WTC11 (cell line): ENCODE results near the gene IFNL4. TPM values are rescaled to one million over a fixed set of nuclear protein-coding genes. Genes with fewer than 3 reads are reported as not detected.

Source experiments
- ATAC-seq: fragments of 200-7000 bp; cut with Tn5 transposase; 2 replicates; pipeline ENCODE4 v1.10.0; 2021; ENCODE audit warnings: mild to moderate bottlenecking, moderate library complexity
- CTCF ChIA-PET: fragments of 300-600 bp; sonication (Branson Sonifier 250); formaldehyde crosslinking; loops from one replicate; lab custom pipeline; 2021; ENCODE audit warnings: antibody characterized with exemption; lab: Charles Lee
- POLR2A ChIA-PET: fragments of 350-600 bp; sonication (Branson Sonifier 250); formaldehyde crosslinking; loops from one replicate; lab custom pipeline; 2021; ENCODE audit warnings: antibody characterized with exemption; lab: Charles Lee
- DNase-seq: peaks from one replicate; pipeline ENCODE4 v3.0.0; 2021; ENCODE audit warnings: low spot score
- H3K27ac Mint-ChIP-seq: 2 replicates; pipeline ENCODE4 v1.8.0; 2021; ENCODE audit warnings: mixed read lengths
- H3K27me3 Mint-ChIP-seq: 2 replicates; pipeline ENCODE4 v1.8.0; 2021; ENCODE audit warnings: low read depth, mild to moderate bottlenecking, moderate library complexity, mixed read lengths
- H3K36me3 Mint-ChIP-seq: 2 replicates; pipeline ENCODE4 v1.8.0; 2021; ENCODE audit warnings: mixed read lengths
- H3K4me1 Mint-ChIP-seq: 2 replicates; pipeline ENCODE4 v1.8.0; 2022; ENCODE audit warnings: mixed read lengths
- H3K4me3 Mint-ChIP-seq: 2 replicates; pipeline ENCODE4 v1.8.0; 2021; ENCODE audit warnings: mild to moderate bottlenecking, moderate library complexity, mixed read lengths
- H3K9me3 Mint-ChIP-seq: 2 replicates; pipeline ENCODE4 v1.8.0; 2021; ENCODE audit warnings: mixed read lengths
- CREM ChIP-seq: sonication (generic); formaldehyde crosslinking; IDR thresholded peaks from 2 replicates; pipeline ENCODE4 v1.8.1; 2022; ENCODE audit warnings: mild to moderate bottlenecking, missing genetic modification reagents, moderate library complexity
- E2F1 ChIP-seq: sonication (generic); formaldehyde crosslinking; IDR thresholded peaks from 2 replicates; pipeline ENCODE4 v1.8.0; 2022; ENCODE audit warnings: mild to moderate bottlenecking, missing genetic modification reagents
- ELF4 ChIP-seq: sonication (generic); formaldehyde crosslinking; IDR thresholded peaks from 2 replicates; pipeline ENCODE4 v1.8.1; 2022; ENCODE audit warnings: low read depth, mild to moderate bottlenecking, moderate library complexity, missing genetic modification reagents
- EMX1 ChIP-seq: fragments of 250-450 bp; sonication (Bioruptor Pico); IDR thresholded peaks from 2 replicates; pipeline ENCODE4 v1.8.0; 2021; ENCODE audit warnings: mild to moderate bottlenecking
- FOXP4 ChIP-seq: sonication (generic); formaldehyde crosslinking; IDR thresholded peaks from 2 replicates; pipeline ENCODE4 v1.8.0; 2022; ENCODE audit warnings: mild to moderate bottlenecking, missing genetic modification reagents
- GRHL2 ChIP-seq: fragments of 250-450 bp; sonication (Bioruptor Pico); IDR thresholded peaks from 2 replicates; pipeline ENCODE4 v1.8.0; 2022; ENCODE audit warnings: mild to moderate bottlenecking, moderate library complexity; ENCODE audit not compliant: insufficient replicate concordance, severe bottlenecking
- GTF2I ChIP-seq: fragments of 250-450 bp; sonication (Bioruptor Pico); conservative IDR thresholded peaks from 2 replicates; pipeline ENCODE4 v1.4.0; 2021; ENCODE audit warnings: mild to moderate bottlenecking
- IRF1 ChIP-seq: sonication (generic); formaldehyde crosslinking; IDR thresholded peaks from 2 replicates; pipeline ENCODE4 v1.8.0; 2023; ENCODE audit warnings: missing genetic modification reagents
- IRF2 ChIP-seq: sonication (generic); formaldehyde crosslinking; IDR thresholded peaks from 2 replicates; pipeline ENCODE4 v1.8.0; 2022; ENCODE audit warnings: low read depth, missing genetic modification reagents, borderline replicate concordance
- JAZF1 ChIP-seq: fragments of 250-450 bp; sonication (Bioruptor Pico); IDR thresholded peaks from 2 replicates; pipeline ENCODE4 v1.9.0; 2021; ENCODE audit warnings: moderate library complexity, mild to moderate bottlenecking, inconsistent platforms
- MLX ChIP-seq: sonication (generic); formaldehyde crosslinking; IDR thresholded peaks from 2 replicates; pipeline ENCODE4 v1.8.1; 2023; ENCODE audit warnings: mild to moderate bottlenecking, missing genetic modification reagents, moderate library complexity
- OVOL2 ChIP-seq: fragments of 250-450 bp; sonication (Bioruptor Pico); IDR thresholded peaks from 2 replicates; pipeline ENCODE4 v1.9.0; 2021; ENCODE audit warnings: mild to moderate bottlenecking, borderline replicate concordance
- SMAD3 ChIP-seq: sonication (generic); formaldehyde crosslinking; IDR thresholded peaks from 2 replicates; pipeline ENCODE4 v1.8.0; 2022; ENCODE audit warnings: missing genetic modification reagents, mild to moderate bottlenecking, borderline replicate concordance
- SOX15 ChIP-seq: fragments of 250-450 bp; sonication (Bioruptor Pico); IDR thresholded peaks from 2 replicates; pipeline ENCODE4 v1.9.0; 2021; ENCODE audit warnings: mild to moderate bottlenecking
- TCF7 ChIP-seq: sonication (generic); formaldehyde crosslinking; IDR thresholded peaks from 2 replicates; pipeline ENCODE4 v1.8.0; 2022; ENCODE audit warnings: mild to moderate bottlenecking, low read depth, missing genetic modification reagents, moderate library complexity
- TEAD1 ChIP-seq: sonication (generic); formaldehyde crosslinking; IDR thresholded peaks from 2 replicates; pipeline ENCODE4 v1.8.0; 2022; ENCODE audit warnings: mild to moderate bottlenecking, missing genetic modification reagents
- TP53 ChIP-seq: sonication (generic); formaldehyde crosslinking; IDR thresholded peaks from 2 replicates; pipeline ENCODE4 v1.8.1; 2023; ENCODE audit warnings: mild to moderate bottlenecking, missing genetic modification reagents
- USF1 ChIP-seq: sonication (generic); formaldehyde crosslinking; IDR thresholded peaks from 2 replicates; pipeline ENCODE4 v1.8.0; 2022; ENCODE audit warnings: mild to moderate bottlenecking, missing genetic modification reagents
- ZNF219 ChIP-seq: sonication (generic); formaldehyde crosslinking; IDR thresholded peaks from 2 replicates; pipeline ENCODE4 v1.8.0; 2023; ENCODE audit warnings: missing genetic modification reagents, mild to moderate bottlenecking, borderline replicate concordance
- ZNF512 ChIP-seq: sonication (generic); formaldehyde crosslinking; IDR thresholded peaks from 2 replicates; pipeline ENCODE4 v1.8.1; 2022; ENCODE audit warnings: missing genetic modification reagents, borderline replicate concordance
- total RNA-seq: library from RNA; stranded (reverse); gene quantifications from 3 replicates; pipeline ENCODE4 v1.2.3, GENCODE V29; 2021
- TF ChIP-seq, protein P1 (sequence below): fragments of 250-450 bp; sonication (Bioruptor Pico); IDR thresholded peaks from 2 replicates; pipeline ENCODE4 v1.9.0; 2021; ENCODE audit warnings: moderate library complexity, mild to moderate bottlenecking, inconsistent platforms, borderline replicate concordance
- TF ChIP-seq, protein P2 (sequence below): sonication (generic); formaldehyde crosslinking; IDR thresholded peaks from 2 replicates; pipeline ENCODE4 v1.8.1; 2022; ENCODE audit warnings: mild to moderate bottlenecking, missing genetic modification reagents, moderate library complexity, borderline replicate concordance

IFNL4 gene
- total RNA-seq, 1 experiment from 2014 or later: not detected

DNA sequence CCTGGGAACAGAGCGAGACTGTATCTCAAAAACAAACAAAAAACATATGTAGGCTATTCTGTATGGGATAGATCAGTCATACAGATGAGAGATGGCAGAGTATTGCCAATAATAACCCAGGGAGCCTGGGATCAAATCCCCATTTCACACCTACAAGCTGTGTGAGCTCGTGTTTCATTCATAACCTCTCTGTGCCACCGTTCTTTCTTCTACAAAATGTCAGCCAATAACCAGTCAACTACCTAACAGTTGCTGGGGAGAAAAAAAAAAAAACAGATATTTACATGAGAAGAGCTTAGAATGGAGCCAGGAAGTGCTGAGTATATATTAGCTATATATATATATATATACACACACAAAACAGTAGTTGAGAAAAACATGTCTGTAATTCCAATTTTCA, 13.0 kb upstream of the IFNL4 start (continued):
- TF ChIP-seq TCF7 (no peak), EMX1 (CRISPR knock-in tag) (no peak), IRF2 (CRISPR knock-in tag) (no peak), TP53 (CRISPR knock-in tag) (no peak), CREM (CRISPR knock-in tag) (no peak), OVOL2 (CRISPR knock-in tag) (no peak)
- TF ChIP-seq, all 79 proteins: peak for 0

- no peak overlapping the region for H3K4me3 Mint-ChIP-seq
- peaks cover 2% of the 10 kb centered on the region; the same call in 1 of the 2 replicates for H3K4me1 Mint-ChIP-seq
- peaks cover 10% of the 10 kb centered on the region for H3K9me3 Mint-ChIP-seq
- ChIA-PET CTCF (no interaction called here), POLR2A (no interaction called here)
- DNase-seq (no peak), ATAC-seq (no peak)
- no peak overlapping the region for H3K27ac Mint-ChIP-seq
- no peak for TF ChIP-seq ELF4 (CRISPR knock-in tag)
- TF ChIP-seq MLX (CRISPR knock-in tag): no peak
- no peak for TF ChIP-seq ZNF219 (CRISPR knock-in tag)
- no peak for TF ChIP-seq TP53 (CRISPR knock-in tag)
- TF ChIP-seq E2F1: no peak
- TF ChIP-seq, protein P1, sequence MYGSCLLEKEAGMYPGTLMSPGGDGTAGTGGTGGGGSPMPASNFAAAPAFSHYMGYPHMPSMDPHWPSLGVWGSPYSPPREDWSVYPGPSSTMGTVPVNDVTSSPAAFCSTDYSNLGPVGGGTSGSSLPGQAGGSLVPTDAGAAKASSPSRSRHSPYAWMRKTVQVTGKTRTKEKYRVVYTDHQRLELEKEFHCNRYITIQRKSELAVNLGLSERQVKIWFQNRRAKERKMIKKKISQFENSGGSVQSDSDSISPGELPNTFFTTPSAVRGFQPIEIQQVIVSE: no peak
- TF ChIP-seq GRHL2: no peak
- TF ChIP-seq GTF2I: no peak
- no peak for TF ChIP-seq FOXP4 (CRISPR knock-in tag)
- TF ChIP-seq USF1 (CRISPR knock-in tag): no peak
- TF ChIP-seq SMAD3 (CRISPR knock-in tag): no peak
- no peak for TF ChIP-seq SOX15
- TF ChIP-seq, protein P2, sequence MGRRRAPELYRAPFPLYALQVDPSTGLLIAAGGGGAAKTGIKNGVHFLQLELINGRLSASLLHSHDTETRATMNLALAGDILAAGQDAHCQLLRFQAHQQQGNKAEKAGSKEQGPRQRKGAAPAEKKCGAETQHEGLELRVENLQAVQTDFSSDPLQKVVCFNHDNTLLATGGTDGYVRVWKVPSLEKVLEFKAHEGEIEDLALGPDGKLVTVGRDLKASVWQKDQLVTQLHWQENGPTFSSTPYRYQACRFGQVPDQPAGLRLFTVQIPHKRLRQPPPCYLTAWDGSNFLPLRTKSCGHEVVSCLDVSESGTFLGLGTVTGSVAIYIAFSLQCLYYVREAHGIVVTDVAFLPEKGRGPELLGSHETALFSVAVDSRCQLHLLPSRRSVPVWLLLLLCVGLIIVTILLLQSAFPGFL: no peak
- no peak for TF ChIP-seq IRF1 (CRISPR knock-in tag)
- no peak for TF ChIP-seq TEAD1 (CRISPR knock-in tag)
- no peak for TF ChIP-seq JAZF1 (CRISPR knock-in tag)
- no peak for TF ChIP-seq ZNF512
- H3K27me3 Mint-ChIP-seq: peaks cover 61% of the 10 kb centered on the region
- no peaks in the 10 kb centered on the region for H3K36me3 Mint-ChIP-seq
Observed at GRCh38 chr19:39257227-39257626, 8.6 kb upstream of the IFNL4 start.
